Activated naive CD8-positive, alpha-beta T cell (primary cell): Measurements from ENCODE around the gene C6orf47.

Experiments used
- H3K27ac Mint-ChIP-seq: one replicate; pipeline ENCODE4 v1.8.0; 2021; ENCODE audit warnings: mixed read lengths
- H3K27me3 Mint-ChIP-seq: one replicate; pipeline ENCODE4 v1.8.0; 2021; ENCODE audit warnings: mixed read lengths
- H3K36me3 Mint-ChIP-seq: one replicate; pipeline ENCODE4 v1.8.0; 2021; ENCODE audit warnings: mixed read lengths
- H3K4me1 Mint-ChIP-seq: one replicate; pipeline ENCODE4 v1.8.0; 2021; ENCODE audit warnings: low read depth, mixed read lengths
- H3K4me3 Mint-ChIP-seq: one replicate; pipeline ENCODE4 v1.8.0; 2021; ENCODE audit warnings: mild to moderate bottlenecking, mixed read lengths
- H3K9me3 Mint-ChIP-seq: one replicate; pipeline ENCODE4 v1.8.0; 2021; ENCODE audit warnings: low read depth, mixed read lengths

The C6orf47 gene

GRCh38 chr6:31658158-31658688 lies 2.4 kb downstream of the C6orf47 start:
- Mint-ChIP-seq H3K27me3 (no peaks in the 10 kb centered on the region), H3K27ac (peak overlapping the region; percentile 72), H3K4me1 (peaks cover 59% of the 10 kb centered on the region), H3K9me3 (no peaks in the 10 kb centered on the region), H3K4me3 (peak overlapping the region; percentile 94), H3K36me3 (peaks cover 8% of the 10 kb centered on the region)

- H3K9me3 Mint-ChIP-seq = no peaks in the 10 kb centered on the region
- peaks cover 59% of the 10 kb centered on the region for H3K4me1 Mint-ChIP-seq
- peak overlapping the region; percentile 94 for H3K4me3 Mint-ChIP-seq
- peak overlapping the region; percentile 72 for H3K27ac Mint-ChIP-seq
- H3K27me3 Mint-ChIP-seq = no peaks in the 10 kb centered on the region
- peaks cover 6% of the 10 kb centered on the region for H3K36me3 Mint-ChIP-seq
Measured at GRCh38 chr6:31657406-31658157, 3.0 kb downstream of the C6orf47 start.

GRCh38 chr6:31655349-31656237 lies 5.0 kb downstream of the C6orf47 start, which contains the start of gene APOM:
APOM (plus strand) TSS chr6:31655894; CDS start chr6:31655967, 73 bp downstream.
- peak within 1 kb of the TSS; percentile 2 for H3K4me3 Mint-ChIP-seq
- H3K9me3 Mint-ChIP-seq = no peaks in the 10 kb centered on the region
- H3K27me3 Mint-ChIP-seq = no peaks in the 10 kb centered on the region
- peaks cover 60% of the 10 kb centered on the region for H3K4me1 Mint-ChIP-seq
- peaks cover 7% of the 10 kb centered on the region for H3K36me3 Mint-ChIP-seq
- H3K27ac Mint-ChIP-seq = peak within 1 kb of the TSS; percentile 85

GRCh38 chr6:31654574-31655348 lies 5.8 kb downstream of the C6orf47 start:
- Mint-ChIP-seq H3K9me3 (no peaks in the 10 kb centered on the region), H3K27me3 (no peaks in the 10 kb centered on the region), H3K4me1 (peaks cover 57% of the 10 kb centered on the region), H3K36me3 (peaks cover 7% of the 10 kb centered on the region), H3K27ac (no peak overlapping the region), H3K4me3 (no peak overlapping the region)

GRCh38 chr6:31652925-31653724 lies 7.5 kb downstream of the C6orf47 start:
- no peaks in the 10 kb centered on the region for H3K27me3 Mint-ChIP-seq
- H3K36me3 Mint-ChIP-seq = peaks cover 9% of the 10 kb centered on the region
- H3K4me1 Mint-ChIP-seq = peaks cover 46% of the 10 kb centered on the region
- H3K9me3 Mint-ChIP-seq = no peaks in the 10 kb centered on the region
- peak overlapping the region; percentile 98 for H3K4me3 Mint-ChIP-seq
- H3K27ac Mint-ChIP-seq = peak overlapping the region; percentile 99

- H3K9me3 Mint-ChIP-seq = no peaks in the 10 kb centered on the region
- H3K4me1 Mint-ChIP-seq = peaks cover 35% of the 10 kb centered on the region
- H3K36me3 Mint-ChIP-seq = peaks cover 5% of the 10 kb centered on the region
- H3K27ac Mint-ChIP-seq = peak overlapping the region; percentile 99
- H3K27me3 Mint-ChIP-seq = no peaks in the 10 kb centered on the region
- H3K4me3 Mint-ChIP-seq = peak overlapping the region; percentile 98
Measured at GRCh38 chr6:31651602-31652191, 8.9 kb downstream of the C6orf47 start.

- Mint-ChIP-seq H3K27ac (no peak overlapping the region), H3K36me3 (peaks cover 5% of the 10 kb centered on the region), H3K9me3 (no peaks in the 10 kb centered on the region), H3K27me3 (no peaks in the 10 kb centered on the region), H3K4me1 (peaks cover 14% of the 10 kb centered on the region), H3K4me3 (no peak overlapping the region)
Measured at GRCh38 chr6:31645325-31645724, 15.3 kb downstream of the C6orf47 start.

GRCh38 chr6:31643818-31644454 lies 16.6 kb downstream of the C6orf47 start:
- peaks cover 5% of the 10 kb centered on the region for H3K4me1 Mint-ChIP-seq
- no peaks in the 10 kb centered on the region for H3K9me3 Mint-ChIP-seq
- H3K36me3 Mint-ChIP-seq = peaks cover 2% of the 10 kb centered on the region
- no peak overlapping the region for H3K4me3 Mint-ChIP-seq
- no peaks in the 10 kb centered on the region for H3K27me3 Mint-ChIP-seq
- H3K27ac Mint-ChIP-seq = peak overlapping the region; percentile 6

- Mint-ChIP-seq H3K36me3 (peaks cover 2% of the 10 kb centered on the region), H3K4me1 (peaks cover 5% of the 10 kb centered on the region), H3K27ac (no peak overlapping the region), H3K9me3 (no peaks in the 10 kb centered on the region), H3K4me3 (no peak overlapping the region), H3K27me3 (no peaks in the 10 kb centered on the region)
Measured at GRCh38 chr6:31642798-31643570, 17.6 kb downstream of the C6orf47 start.

GRCh38 chr6:31641370-31641769 lies 19.2 kb downstream of the C6orf47 start:
- H3K27ac Mint-ChIP-seq = peak overlapping the region; percentile 64
- no peak overlapping the region for H3K4me3 Mint-ChIP-seq
- no peaks in the 10 kb centered on the region for H3K27me3 Mint-ChIP-seq
- peaks cover 5% of the 10 kb centered on the region for H3K4me1 Mint-ChIP-seq
- peaks cover 2% of the 10 kb centered on the region for H3K36me3 Mint-ChIP-seq
- H3K9me3 Mint-ChIP-seq = no peaks in the 10 kb centered on the region

GRCh38 chr6:31640612-31641011 lies 20.0 kb downstream of the C6orf47 start:
- peak overlapping the region; percentile 51 for H3K27ac Mint-ChIP-seq
- no peaks in the 10 kb centered on the region for H3K9me3 Mint-ChIP-seq
- peaks cover 5% of the 10 kb centered on the region for H3K4me1 Mint-ChIP-seq
- H3K4me3 Mint-ChIP-seq = no peak overlapping the region
- no peaks in the 10 kb centered on the region for H3K27me3 Mint-ChIP-seq
- peaks cover 5% of the 10 kb centered on the region for H3K36me3 Mint-ChIP-seq

GRCh38 chr6:31639449-31639861 lies 21.1 kb downstream of the C6orf47 start:
- Mint-ChIP-seq H3K4me1 (no peaks in the 10 kb centered on the region), H3K27ac (peak overlapping the region; percentile 41), H3K9me3 (no peaks in the 10 kb centered on the region), H3K4me3 (no peak overlapping the region), H3K27me3 (no peaks in the 10 kb centered on the region), H3K36me3 (peaks cover 5% of the 10 kb centered on the region)
